HG02678 (cell line): ENCODE data around the gene DNAH6.
"Not testable (repeated sequence)": the region's sequence is repeated elsewhere in the genome, so short reads cannot be mapped to it uniquely, and the experiment has no call there.

Source experiments
- ATAC-seq: cut with Tn5 transposase; IDR thresholded peaks from one replicate; pipeline ENCODE4 v1.9.1; 2021; ENCODE audit warnings: mild to moderate bottlenecking, moderate library complexity; ENCODE audit not compliant: unreplicated experiment

The DNAH6 gene

DNA sequence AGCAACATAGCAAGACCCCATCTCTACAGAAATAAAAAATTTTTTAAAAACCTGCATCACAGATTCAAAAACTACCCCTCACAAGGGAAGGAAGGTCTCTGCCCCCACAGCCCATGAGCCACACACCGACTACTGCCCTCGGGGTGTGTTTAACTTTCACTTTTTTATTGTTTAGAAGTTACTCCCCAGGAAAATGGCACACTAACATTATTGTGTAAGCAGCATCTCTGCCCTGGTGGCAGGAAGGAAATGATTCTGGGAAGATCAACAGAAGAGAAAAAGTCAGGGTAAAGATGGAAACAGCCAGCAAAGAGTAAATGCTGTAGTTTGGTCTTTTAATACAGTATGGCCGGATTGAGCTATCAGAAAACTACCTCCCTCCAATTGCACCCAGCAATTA is 342.6 kb downstream of the DNAH6 start:
- no peak for ATAC-seq

DNA sequence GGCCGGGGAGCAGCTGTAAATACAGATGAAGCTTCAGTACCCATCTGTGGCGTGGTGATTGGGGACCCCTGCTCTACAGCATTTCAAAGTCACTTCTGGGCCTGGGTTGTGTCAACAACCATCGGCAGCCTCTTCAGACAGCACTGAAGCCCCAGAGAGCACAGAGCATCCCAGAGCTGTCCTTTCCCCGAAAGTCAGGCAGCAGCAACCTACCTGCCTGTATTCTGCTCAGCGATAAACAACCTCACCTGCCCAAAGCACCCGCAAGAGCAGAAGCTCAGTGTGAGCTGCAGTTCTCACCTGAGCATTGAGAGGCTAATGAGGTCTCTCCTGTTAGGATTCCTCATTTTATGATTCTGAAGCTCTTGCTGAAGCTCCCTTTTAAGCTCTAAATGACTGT is 345.2 kb downstream of the DNAH6 start:
- ATAC-seq: no peak

- ATAC-seq: no peak
Observed at GRCh38 chr2:84862006-84862405, 345.7 kb downstream of the DNAH6 start.

GRCh38 chr2:84865181-84865783 is 349.0 kb downstream of the DNAH6 start:
- peak; percentile 78 for ATAC-seq

DNA sequence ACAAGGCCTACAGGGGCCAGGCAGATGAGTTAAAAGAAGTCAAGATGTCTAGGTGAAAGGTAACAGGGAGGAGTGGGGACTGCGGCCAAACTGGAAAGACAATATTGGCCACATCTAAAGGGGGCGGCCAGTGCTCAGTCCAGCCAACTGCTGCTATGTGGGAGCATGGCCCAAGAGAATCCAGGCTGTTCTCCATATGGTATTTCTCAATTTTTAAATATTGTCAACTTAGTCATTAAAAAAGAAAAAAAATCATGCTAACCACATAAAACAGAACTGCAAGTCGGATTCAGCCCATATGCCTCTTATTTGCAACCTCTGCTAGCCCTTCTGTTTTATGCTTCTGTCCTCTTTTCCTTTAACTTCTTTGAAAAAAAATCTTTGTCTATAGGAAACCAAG is 349.8 kb downstream of the DNAH6 start:
- ATAC-seq: no peak

- not testable (repeated sequence) for ATAC-seq
Observed at GRCh38 chr2:84868327-84868726, 352.0 kb downstream of the DNAH6 start.
